ENCODE data around the gene PGF. TPM values are rescaled to one million over a fixed set of nuclear protein-coding genes. Genes with fewer than 3 reads are reported as not detected.

Gene PGF
- total RNA-seq, 1 experiment from 2014 or later, result 6.4 TPM

- TF ChIP-seq EGR1 (IDR thresholded peaks at IDR 0.05; ENCODE audit: low read depth) (no peak), CEBPB (IDR thresholded peaks at IDR 0.05; ENCODE audit: low read depth) (no peak), CBX3 (IDR thresholded peaks at IDR 0.05; ENCODE audit: low read depth) (no peak)
- Histone ChIP-seq H3K4me3 (replicated peaks in 1 of 2; ENCODE audit: low read depth in 1 of 2, low read length in 2 of 2) (no peak overlapping the region), H3K9me2 (ENCODE audit: insufficient read depth) (no peaks in the 10 kb centered on the region), H4K20me1 (ENCODE audit: insufficient read depth) (no peaks in the 10 kb centered on the region), H3K79me2 (ENCODE audit: insufficient read depth, low read length) (no peaks in the 10 kb centered on the region), H3K27ac (ENCODE audit: low read depth, low read length) (no peak overlapping the region), H3K4me1 (ENCODE audit: control insufficient read depth in 1 of 2, insufficient read depth in 2 of 2, low read length in 2 of 2) (no peaks in the 10 kb centered on the region), H2AFZ (ENCODE audit: low read depth, low read length, poor library complexity, severe bottlenecking) (no peak overlapping the region), H3K4me2 (ENCODE audit: low read length) (no peak overlapping the region), H3K9me3 (ENCODE audit: control insufficient read depth in 1 of 2, insufficient read depth in 1 of 2, low read depth in 1 of 2, low read length in 2 of 2) (no peaks in the 10 kb centered on the region), H3K27me3 (ENCODE audit: insufficient read depth, low read length) (no peaks in the 10 kb centered on the region), H3K9ac (ENCODE audit: low read length) (no peak overlapping the region), H3K36me3 (ENCODE audit: control insufficient read depth in 1 of 2, insufficient read depth in 2 of 2, low read length in 2 of 2) (peaks cover 79 to 88% of the 10 kb centered on the region in 2 experiments)
- intact Hi-C loops (cut with micrococcal nuclease), result no loop called here
- ChIA-PET CTCF (interaction anchor here (0.8 kb wide), 1 partner anchor 18 kb away, joined by 3 read pairs; no protein-coding TSS in a partner anchor), POLR2A (no interaction called here), RAD21 (ENCODE audit: low non-redundant PET in 1 of 2, low total read pairs in 2 of 2, uncharacterized antibody in 2 of 2, unreplicated experiment in 2 of 2) (no interaction called here)
- BruUV-seq (replicated peaks), result no TSS peak
- DNase-seq (ENCODE audit: low read depth, low spot score) (no peak), ATAC-seq (no peak)
Observed at GRCh38 chr14:74896400-74896799, 59.0 kb downstream of the PGF start.

- POLR2A ChIA-PET, result no interaction called here
- no peak for TF ChIP-seq SIN3A (IDR thresholded peaks at IDR 0.05; ENCODE audit: low read depth)
- TF ChIP-seq SRF (IDR thresholded peaks at IDR 0.05; ENCODE audit: low read depth), result no peak
- no peak for TF ChIP-seq REST (IDR thresholded peaks at IDR 0.05; ENCODE audit: low read depth)
- no peak for TF ChIP-seq ZBTB33 (IDR thresholded peaks at IDR 0.05; ENCODE audit: extremely low read depth, insufficient replicate concordance, low read length)
- TF ChIP-seq TCF7L2 (IDR thresholded peaks at IDR 0.05; ENCODE audit: borderline replicate concordance, extremely low read depth, insufficient read depth, insufficient read length), result no peak
- TF ChIP-seq POLR2AphosphoS5 (IDR thresholded peaks at IDR 0.05; ENCODE audit: low read depth, low read length), result no peak
- TF ChIP-seq CBX3 (IDR thresholded peaks at IDR 0.05; ENCODE audit: low read depth), result no peak
- no peak for TF ChIP-seq FOSL1 (IDR thresholded peaks at IDR 0.05; ENCODE audit: low read depth)
- TF ChIP-seq ELF1 (IDR thresholded peaks at IDR 0.05; ENCODE audit: borderline replicate concordance, low read depth), result no peak
- TF ChIP-seq ATF3 (IDR thresholded peaks at IDR 0.05), result no peak
- no peak for TF ChIP-seq JUND (IDR thresholded peaks at IDR 0.05)
- TF ChIP-seq YY1 (IDR thresholded peaks at IDR 0.05; ENCODE audit: extremely low read depth, insufficient replicate concordance, low read depth, low read length), result no peak
- no peak for TF ChIP-seq EZH2phosphoT487 (IDR thresholded peaks at IDR 0.05; ENCODE audit: borderline replicate concordance)
Observed at GRCh38 chr14:74893614-74894091, 61.7 kb downstream of the PGF start.

More at GRCh38 chr14:74893614-74894091, 61.7 kb downstream of the PGF start:
- no peaks in the 10 kb centered on the region for H3K9me3 ChIP-seq (ENCODE audit: control insufficient read depth in 1 of 2, insufficient read depth in 1 of 2, low read depth in 1 of 2, low read length in 2 of 2)
- no peaks in the 10 kb centered on the region for H4K20me1 ChIP-seq (ENCODE audit: insufficient read depth)
- H3K9ac ChIP-seq (ENCODE audit: low read length), result no peak overlapping the region
- H3K9me2 ChIP-seq (ENCODE audit: insufficient read depth), result no peaks in the 10 kb centered on the region
- intact Hi-C loops (cut with micrococcal nuclease), result no loop called here
- no peaks in the 10 kb centered on the region for H3K27me3 ChIP-seq (ENCODE audit: insufficient read depth, low read length)
- peaks cover 65 to 82% of the 10 kb centered on the region in 2 experiments; a peak in 3 of 4 replicates for H3K36me3 ChIP-seq (ENCODE audit: control insufficient read depth in 1 of 2, insufficient read depth in 2 of 2, low read length in 2 of 2)
- no peak overlapping the region for H3K4me2 ChIP-seq (ENCODE audit: low read length)
- DNase-seq (ENCODE audit: low read depth, low spot score), result no peak
- no peak overlapping the region for H2AFZ ChIP-seq (ENCODE audit: low read depth, low read length, poor library complexity, severe bottlenecking)
- H3K4me1 ChIP-seq (ENCODE audit: control insufficient read depth in 1 of 2, insufficient read depth in 2 of 2, low read length in 2 of 2), result peaks cover 2% of the 10 kb centered on the region in 2 experiments; a peak in 3 of 4 replicates
- no peak overlapping the region for H3K27ac ChIP-seq (ENCODE audit: low read depth, low read length)
- ChIA-PET CTCF (interaction anchor here (1.1 to 1.4 kb wide), 3 partner anchors 12 to 52 kb away, joined by 4 to 6 read pairs (median 4); no protein-coding TSS in a partner anchor), RAD21 (ENCODE audit: low non-redundant PET in 1 of 2, low total read pairs in 2 of 2, uncharacterized antibody in 2 of 2, unreplicated experiment in 2 of 2) (interaction anchor here in 1 of 2 experiments (0.9 kb wide), 1 partner anchor 285 kb away, joined by 3 read pairs; no protein-coding TSS in a partner anchor)
- no TSS peak for BruUV-seq (replicated peaks)
- no peak overlapping the region for H3K4me3 ChIP-seq (replicated peaks in 1 of 2; ENCODE audit: low read depth in 1 of 2, low read length in 2 of 2)
- peaks cover 17% of the 10 kb centered on the region for H3K79me2 ChIP-seq (ENCODE audit: insufficient read depth, low read length)
- ATAC-seq, result no peak
